ENCODE results near the gene CDK7.

GRCh38 chr5:69238760-69239251 lies 4.1 kb downstream of the CDK7 start:
- TF ChIP-seq CTCF (IDR thresholded peaks at IDR 0.05) (no peak), POLR2A (IDR thresholded peaks at IDR 0.05; ENCODE audit: low read depth) (no peak)
